ENCODE measurements around the gene AQP3. TPM values are rescaled to one million over a fixed set of nuclear protein-coding genes. Genes with fewer than 3 reads are reported as not detected.
"Not testable (repeated sequence)": the region's sequence is repeated elsewhere in the genome, so short reads cannot be mapped to it uniquely, and the experiment has no call there.

AQP3 gene
- total and polyA plus RNA-seq, 2 of the 4 experiments (the other 2 are of a cell fraction), result 3.8 to 12.2 TPM

GRCh38 chr9:33395159-33395879 is 52.1 kb downstream of the AQP3 start:
- H2BK120ac ChIP-seq (ENCODE audit: low read depth, low read length); H2BK5ac ChIP-seq (ENCODE audit: low read depth, low read length, poor library complexity, severe bottlenecking); H3K56ac ChIP-seq (ENCODE audit: extremely low read depth, insufficient read depth, low read length); H2AFZ ChIP-seq (replicated peaks; ENCODE audit: low read length, poor library complexity); H4K8ac ChIP-seq (ENCODE audit: low read depth in 2 of 2, low read length in 2 of 2); H3K18ac ChIP-seq (ENCODE audit: low read depth, low read length); H3K9me1 ChIP-seq (ENCODE audit: insufficient read depth, low read length); H3K27me3 ChIP-seq (ENCODE audit: control insufficient read depth, insufficient read depth, low read length); DNase-seq; H3K9me3 ChIP-seq (ENCODE audit: control insufficient read depth, insufficient read depth, low read length); H2BK15ac ChIP-seq (ENCODE audit: low read depth, low read length); H3K27ac ChIP-seq (ENCODE audit: insufficient read depth, low read length); H2AK9ac ChIP-seq (replicated peaks; ENCODE audit: low read depth, low read length, poor library complexity); H3K23ac ChIP-seq (ENCODE audit: low read depth, low read length); H3K9ac ChIP-seq (ENCODE audit: low read depth, low read length); POLR2A ChIA-PET (ENCODE audit: unreplicated experiment); H3K79me1 ChIP-seq (ENCODE audit: low read depth in 1 of 2, low read length in 2 of 2); H4K91ac ChIP-seq (ENCODE audit: insufficient read depth, low read depth, low read length); ATAC-seq (ENCODE audit: low read depth); H3K36me3 ChIP-seq (ENCODE audit: control insufficient read depth, insufficient read depth, low read length); H3K4me2 ChIP-seq (ENCODE audit: low read depth, low read length); BruUV-seq (replicated peaks); dilution Hi-C loops (cut with HindIII; ENCODE audit: low sequenced_read_pairs, unreplicated experiment); H3K14ac ChIP-seq (replicated peaks; ENCODE audit: low read depth, low read length); H2BK20ac ChIP-seq (ENCODE audit: low read depth, low read length); H3K4me3 ChIP-seq (ENCODE audit: insufficient read depth, low read depth, low read length); H4K5ac ChIP-seq (ENCODE audit: low read depth, low read length); H4K20me1 ChIP-seq (ENCODE audit: insufficient read depth, low read length); CTCF ChIA-PET; H3K4ac ChIP-seq (ENCODE audit: low read depth, low read length); in situ Hi-C loops (cut with MboI; ENCODE audit: low sequenced_read_pairs); intact Hi-C loops (cut with micrococcal nuclease): not testable (repeated sequence)
- Histone ChIP-seq H3K4me1 (ENCODE audit: control insufficient read depth, insufficient read depth, low read length) (peaks cover 12% of the 10 kb centered on the region), H2AK5ac (ENCODE audit: low read depth, low read length) (peak overlapping the region; percentile 39; the same call in 1 of the 2 replicates)
- WGBS, 2 experiments (ENCODE audit: extremely low coverage in 2 of 2, insufficient read length in 1 of 2), result 89% methylated on average over 5 of the region's 15 CpGs; no CpG with 5 or more reads in 1 of the 2 experiments

GRCh38 chr9:33393986-33394385 is 53.4 kb downstream of the AQP3 start:
- H2BK15ac ChIP-seq (ENCODE audit: low read depth, low read length), result peak overlapping the region; percentile 75; the same call in 1 of the 3 replicates
- H3K79me1 ChIP-seq (ENCODE audit: low read depth in 1 of 2, low read length in 2 of 2); H3K18ac ChIP-seq (ENCODE audit: low read depth, low read length); dilution Hi-C loops (cut with HindIII; ENCODE audit: low sequenced_read_pairs, unreplicated experiment); H4K91ac ChIP-seq (ENCODE audit: insufficient read depth, low read depth, low read length); H2BK20ac ChIP-seq (ENCODE audit: low read depth, low read length); H3K27me3 ChIP-seq (ENCODE audit: control insufficient read depth, insufficient read depth, low read length); in situ Hi-C loops (cut with MboI; ENCODE audit: low sequenced_read_pairs); H3K9ac ChIP-seq (ENCODE audit: low read depth, low read length); H3K14ac ChIP-seq (replicated peaks; ENCODE audit: low read depth, low read length); H3K4me3 ChIP-seq (ENCODE audit: insufficient read depth, low read depth, low read length); DNase-seq; H3K23ac ChIP-seq (ENCODE audit: low read depth, low read length); H2AFZ ChIP-seq (replicated peaks; ENCODE audit: low read length, poor library complexity); H3K9me1 ChIP-seq (ENCODE audit: insufficient read depth, low read length); H4K20me1 ChIP-seq (ENCODE audit: insufficient read depth, low read length); H2AK9ac ChIP-seq (replicated peaks; ENCODE audit: low read depth, low read length, poor library complexity); H2BK5ac ChIP-seq (ENCODE audit: low read depth, low read length, poor library complexity, severe bottlenecking); POLR2A ChIA-PET (ENCODE audit: unreplicated experiment); H3K56ac ChIP-seq (ENCODE audit: extremely low read depth, insufficient read depth, low read length); H3K27ac ChIP-seq (ENCODE audit: insufficient read depth, low read length); BruUV-seq (replicated peaks); H3K4ac ChIP-seq (ENCODE audit: low read depth, low read length); H3K9me3 ChIP-seq (ENCODE audit: control insufficient read depth, insufficient read depth, low read length); H4K8ac ChIP-seq (ENCODE audit: low read depth in 2 of 2, low read length in 2 of 2); intact Hi-C loops (cut with micrococcal nuclease); H2AK5ac ChIP-seq (ENCODE audit: low read depth, low read length); H4K5ac ChIP-seq (ENCODE audit: low read depth, low read length); H2BK120ac ChIP-seq (ENCODE audit: low read depth, low read length); CTCF ChIA-PET; H3K36me3 ChIP-seq (ENCODE audit: control insufficient read depth, insufficient read depth, low read length); H3K4me2 ChIP-seq (ENCODE audit: low read depth, low read length); ATAC-seq (ENCODE audit: low read depth): not testable (repeated sequence)
- WGBS, 2 experiments (ENCODE audit: extremely low coverage in 2 of 2, insufficient read length in 1 of 2), result no CpG with 5 or more reads among the region's 3 CpGs
- peaks cover 12% of the 10 kb centered on the region for H3K4me1 ChIP-seq (ENCODE audit: control insufficient read depth, insufficient read depth, low read length)
